Articular chondrocyte of knee joint (primary cell): Measurements from ENCODE around the gene CLUH. TPM values are rescaled to one million over a fixed set of nuclear protein-coding genes. Genes with fewer than 3 reads are reported as not detected.

Experiments used
- small RNA-seq: library from RNA; depleted of rRNA; stranded (forward); fragments of <200 nt; gene quantifications from one replicate; pipeline ENCODE3, GENCODE V24; 2012
- total RNA-seq: library from RNA; depleted of rRNA; stranded (reverse); fragments of >200 nt; gene quantifications from 2 replicates; pipeline ENCODE4 v1.2.3, GENCODE V29; 2012

The CLUH gene
- total RNA-seq, result 25.9 and 30.8 TPM in 2 replicates

GRCh38 chr17:2711608-2712299 lies at the start of gene CLUH:
TSS of gene CLUH (minus strand) at chr17:2711764. CDS start at chr17:2711661, 103 bp downstream.

GRCh38 chr17:2749058-2749783 lies 37.7 kb upstream of the CLUH start, which contains the start of gene CCDC92B:
TSS of gene CCDC92B (minus strand) at chr17:2749652. CDS start at chr17:2735145, 14,507 bp downstream.

Small RNAs within 50 kb of the gene (small RNA-seq; reads per million reads assigned to genes)
- gene MIR1253 (not detected), gene MIR6776 (not detected), gene RN7SL608P (not detected), gene hsa-mir-1253 (not detected)

Other genes with a start within 250 kb of the CLUH start
- 17.4 and 21.0 TPM in 2 replicates for gene METTL16, start 199.9 kb downstream of the CLUH start, total RNA-seq
- gene PAFAH1B1, start 118.1 kb downstream of the CLUH start, total RNA-seq, result 140 and 166 TPM in 2 replicates
- gene CCDC92B, start 37.9 kb upstream of the CLUH start, total RNA-seq, result under 0.01 TPM in 1 of 2 replicates, not detected in the other
- gene RAP1GAP2, start 84.7 kb upstream of the CLUH start, total RNA-seq, result 5.6 and 12.9 TPM in 2 replicates